ENCODE data around the gene HTR5A.

Gene HTR5A

GRCh38 chr7:155093596-155093995 lies 23.5 kb downstream of the HTR5A start:
- DNase-seq: no peak

GRCh38 chr7:155094636-155095135 lies 24.6 kb downstream of the HTR5A start:
- DNase-seq: no peak

GRCh38 chr7:155097338-155097737 lies 27.2 kb downstream of the HTR5A start:
- no peak for DNase-seq

- no peak for DNase-seq
These were observed 33.7 kb downstream of the HTR5A start for GRCh38 chr7:155103839-155104238.

- no peak for DNase-seq
These were observed 34.8 kb downstream of the HTR5A start for GRCh38 chr7:155104913-155105312.

GRCh38 chr7:155106356-155106755 lies 36.2 kb downstream of the HTR5A start:
- no peak for DNase-seq

GRCh38 chr7:155107126-155107525 lies 37.0 kb downstream of the HTR5A start:
- no peak for DNase-seq

GRCh38 chr7:155108144-155108901 lies 38.2 kb downstream of the HTR5A start:
- no peak for DNase-seq

- no peak for DNase-seq
These were observed 39.0 kb downstream of the HTR5A start for GRCh38 chr7:155109121-155109520.

- DNase-seq: no peak
These were observed 45.2 kb downstream of the HTR5A start for GRCh38 chr7:155115288-155115687.

- DNase-seq: no peak
These were observed 49.8 kb downstream of the HTR5A start for GRCh38 chr7:155119801-155120382.

GRCh38 chr7:155120460-155120859 lies 50.3 kb downstream of the HTR5A start:
- DNase-seq: no peak

- DNase-seq: no peak
These were observed 52.7 kb downstream of the HTR5A start for GRCh38 chr7:155122831-155123230.

GRCh38 chr7:155123413-155123812 lies 53.3 kb downstream of the HTR5A start:
- no peak for DNase-seq

- no peak for DNase-seq
These were observed 54.6 kb downstream of the HTR5A start for GRCh38 chr7:155124706-155125105.

GRCh38 chr7:155129186-155129585 lies 59.1 kb downstream of the HTR5A start:
- no peak for DNase-seq

GRCh38 chr7:155129789-155130188 lies 59.7 kb downstream of the HTR5A start:
- no peak for DNase-seq

- no peak for DNase-seq
These were observed 60.4 kb downstream of the HTR5A start for GRCh38 chr7:155130493-155130892.

GRCh38 chr7:155131090-155131489 lies 61.0 kb downstream of the HTR5A start:
- DNase-seq: no peak

- DNase-seq: no peak
These were observed 62.3 kb downstream of the HTR5A start for GRCh38 chr7:155132431-155132830.

- no peak for DNase-seq
These were observed 66.6 kb downstream of the HTR5A start for GRCh38 chr7:155136619-155137243.

All from hematopoietic multipotent progenitor cell treated with erythropoietin and hydrocortisone succinate and interleukin-3 and kit ligand, for 4 days (in vitro differentiated cells).